Lower leg skin (tissue), 3 donors: Measurements from ENCODE around the gene GAS1.

Source experiments
- CTCF ChIP-seq, 3 donors: fragments of 450-650 bp; IDR thresholded peaks; one replicate each; pipeline ENCODE4 v1.5.1; 2016; ENCODE audit warnings: antibody characterized with exemption in 3 of 3, mild to moderate bottlenecking in 3 of 3, moderate library complexity in 2 of 3
- POLR2A ChIP-seq, 2 donors: fragments of 450-650 bp; IDR thresholded peaks; one replicate each; pipeline ENCODE4 v1.6.1; 2016 to 2017; ENCODE audit warnings: antibody characterized with exemption in 2 of 2, mild to moderate bottlenecking in 1 of 2, moderate library complexity in 1 of 2

GRCh38 chr9:86939891-86940290 lies 7.4 kb downstream of the GAS1 start:
- TF ChIP-seq POLR2A (IDR thresholded peaks at IDR 0.05) (no peak), CTCF (IDR thresholded peaks at IDR 0.05) (no peak)
